MM.1S (cell line): Measurements from ENCODE around the gene CSPG5.

Experiments
- EZH2 ChIP-seq: fragments of 300-600 bp; sonication (generic); optimal IDR thresholded peaks from 2 replicates; pipeline ENCODE3; 2017; ENCODE audit warnings: low read depth, mild to moderate bottlenecking, antibody characterized with exemption, low read length, mixed read lengths
- TF ChIP-seq, protein P1 (sequence below): fragments of 300-600 bp; sonication (generic); IDR thresholded peaks from 2 replicates; pipeline ENCODE4 v1.5.1; 2016; ENCODE audit warnings: antibody characterized with exemption, low read length, mixed read lengths

DNA sequence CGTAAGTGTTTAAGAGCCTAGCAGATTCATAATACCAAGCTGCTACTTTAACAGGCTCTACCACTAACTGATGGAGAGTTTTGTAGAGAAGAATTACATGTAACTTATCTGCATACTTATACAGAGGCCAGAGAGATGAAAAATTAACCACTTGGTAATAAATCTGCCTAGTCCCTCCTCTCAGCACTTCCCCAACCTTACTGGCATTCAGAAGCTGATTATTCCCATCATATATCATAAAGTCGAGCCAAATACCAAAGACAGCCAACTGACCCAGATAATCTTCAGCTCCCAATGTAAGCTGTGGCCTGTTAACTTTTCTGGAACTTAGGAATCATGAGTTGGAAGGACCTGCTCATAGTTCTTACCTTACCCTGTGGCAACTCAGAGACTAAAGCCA is 25.5 kb upstream of the CSPG5 start:
- TF ChIP-seq, protein P1, sequence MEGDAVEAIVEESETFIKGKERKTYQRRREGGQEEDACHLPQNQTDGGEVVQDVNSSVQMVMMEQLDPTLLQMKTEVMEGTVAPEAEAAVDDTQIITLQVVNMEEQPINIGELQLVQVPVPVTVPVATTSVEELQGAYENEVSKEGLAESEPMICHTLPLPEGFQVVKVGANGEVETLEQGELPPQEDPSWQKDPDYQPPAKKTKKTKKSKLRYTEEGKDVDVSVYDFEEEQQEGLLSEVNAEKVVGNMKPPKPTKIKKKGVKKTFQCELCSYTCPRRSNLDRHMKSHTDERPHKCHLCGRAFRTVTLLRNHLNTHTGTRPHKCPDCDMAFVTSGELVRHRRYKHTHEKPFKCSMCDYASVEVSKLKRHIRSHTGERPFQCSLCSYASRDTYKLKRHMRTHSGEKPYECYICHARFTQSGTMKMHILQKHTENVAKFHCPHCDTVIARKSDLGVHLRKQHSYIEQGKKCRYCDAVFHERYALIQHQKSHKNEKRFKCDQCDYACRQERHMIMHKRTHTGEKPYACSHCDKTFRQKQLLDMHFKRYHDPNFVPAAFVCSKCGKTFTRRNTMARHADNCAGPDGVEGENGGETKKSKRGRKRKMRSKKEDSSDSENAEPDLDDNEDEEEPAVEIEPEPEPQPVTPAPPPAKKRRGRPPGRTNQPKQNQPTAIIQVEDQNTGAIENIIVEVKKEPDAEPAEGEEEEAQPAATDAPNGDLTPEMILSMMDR: no peak
- no peak for TF ChIP-seq EZH2
